Liver (tissue), 9 donors: Measurements from ENCODE around the gene IGF2BP3. TPM values are rescaled to one million over a fixed set of nuclear protein-coding genes. Genes with fewer than 3 reads are reported as not detected.

Experiments
- DNase-seq: peaks from one replicate; pipeline ENCODE4 v3.0.0-alpha.2; 2017; ENCODE audit warnings: low spot score
- H3K27ac ChIP-seq, 2 donors: one replicate each; pipeline ENCODE4 v1.7.0; 2013; ENCODE audit warnings: inconsistent platforms in 2 of 2, low read length in 2 of 2, control low read depth in 1 of 2, low read depth in 1 of 2, mild to moderate bottlenecking in 1 of 2
- H3K27me3 ChIP-seq, 4 donors: one replicate each; pipeline versions ENCODE4 v1.6.1 to v1.7.0; 2013; ENCODE audit warnings: low read length in 3 of 4, inconsistent platforms in 1 of 4, mild to moderate bottlenecking in 1 of 4, moderate library complexity in 1 of 4; ENCODE audit not compliant: control insufficient read depth in 4 of 4, insufficient read depth in 4 of 4
- H3K36me3 ChIP-seq, 4 donors: one replicate each; pipeline versions ENCODE4 v1.6.1 to v1.7.0; 2013; ENCODE audit warnings: low read length in 3 of 4, mild to moderate bottlenecking in 3 of 4, low read depth in 1 of 4, moderate library complexity in 1 of 4; ENCODE audit not compliant: control insufficient read depth in 4 of 4, insufficient read depth in 3 of 4
- H3K4me1 ChIP-seq, 4 donors: one replicate each; pipeline versions ENCODE4 v1.6.1 to v1.7.0; 2013; ENCODE audit warnings: low read length in 3 of 4, mild to moderate bottlenecking in 3 of 4, moderate library complexity in 1 of 4; ENCODE audit not compliant: control insufficient read depth in 4 of 4, insufficient read depth in 4 of 4
- H3K4me3 ChIP-seq, 3 donors: one replicate each; pipeline versions ENCODE4 v1.6.1 to v1.7.0; 2013; ENCODE audit warnings: low read length in 3 of 3, control low read depth in 1 of 3, low read depth in 1 of 3, mild to moderate bottlenecking in 1 of 3
- H3K9ac ChIP-seq, 2 donors: one replicate each; pipeline ENCODE4 v1.7.0; 2013; ENCODE audit warnings: low read length in 2 of 2, mild to moderate bottlenecking in 2 of 2, moderate library complexity in 2 of 2, control low read depth in 1 of 2, low read depth in 1 of 2
- H3K9me3 ChIP-seq, 4 donors: one replicate each; pipeline versions ENCODE4 v1.6.1 to v1.7.0; 2013; ENCODE audit warnings: low read length in 3 of 4; ENCODE audit not compliant: control insufficient read depth in 4 of 4
- ATF3 ChIP-seq: IDR thresholded peaks from 2 replicates; pipeline ENCODE4 v1.6.1; 2016; ENCODE audit warnings: antibody characterized with exemption
- EGR1 ChIP-seq, 2 donors: IDR thresholded peaks; 2 replicates each; pipeline ENCODE4 v1.6.1; 2016 to 2018; ENCODE audit warnings: antibody characterized with exemption in 2 of 2, low read depth in 2 of 2
- FOXA1 ChIP-seq: IDR thresholded peaks from 2 replicates; pipeline ENCODE4 v1.6.1; 2016; ENCODE audit warnings: antibody characterized with exemption
- FOXA2 ChIP-seq: IDR thresholded peaks from 2 replicates; pipeline ENCODE4 v1.6.1; 2016; ENCODE audit warnings: antibody characterized with exemption
- GABPA ChIP-seq, 2 donors: IDR thresholded peaks in 1 of 2; conservative IDR thresholded peaks in 1 of 2; 2 replicates each; pipeline ENCODE4 v1.6.1; 2016; ENCODE audit warnings: antibody characterized with exemption in 2 of 2, mild to moderate bottlenecking in 1 of 2, moderate library complexity in 1 of 2
- HNF4A ChIP-seq, 2 donors: conservative IDR thresholded peaks; 2 replicates each; pipeline ENCODE4 v1.6.1; 2016; ENCODE audit warnings: antibody characterized with exemption in 2 of 2, mild to moderate bottlenecking in 2 of 2
- HNF4G ChIP-seq: IDR thresholded peaks from 2 replicates; pipeline ENCODE4 v1.6.1; 2016; ENCODE audit warnings: antibody characterized with exemption
- NR2F2 ChIP-seq: IDR thresholded peaks from 2 replicates; pipeline ENCODE4 v1.6.1; 2016; ENCODE audit warnings: antibody characterized with exemption
- RAD21 ChIP-seq, 2 donors: IDR thresholded peaks; 2 replicates each; pipeline ENCODE4 v1.6.1; 2016; ENCODE audit warnings: antibody characterized with exemption in 2 of 2, mild to moderate bottlenecking in 2 of 2
- REST ChIP-seq: IDR thresholded peaks from 2 replicates; pipeline ENCODE4 v1.6.1; 2016; ENCODE audit warnings: antibody characterized with exemption, mild to moderate bottlenecking
- RXRA ChIP-seq, 2 donors: IDR thresholded peaks; 2 replicates each; pipeline ENCODE4 v1.6.1; 2017 to 2018; ENCODE audit warnings: antibody characterized with exemption in 2 of 2, mild to moderate bottlenecking in 1 of 2
- SP1 ChIP-seq: IDR thresholded peaks from 2 replicates; pipeline ENCODE4 v1.6.1; 2018; ENCODE audit warnings: antibody characterized with exemption, mild to moderate bottlenecking
- TAF1 ChIP-seq: conservative IDR thresholded peaks from 2 replicates; pipeline ENCODE4 v1.6.1; 2016; ENCODE audit warnings: antibody characterized with exemption, mild to moderate bottlenecking
- YY1 ChIP-seq: IDR thresholded peaks from 2 replicates; pipeline ENCODE4 v1.6.1; 2016; ENCODE audit warnings: antibody characterized with exemption, mild to moderate bottlenecking
- ZBTB33 ChIP-seq: IDR thresholded peaks from 2 replicates; pipeline ENCODE4 v1.6.1; 2016; ENCODE audit warnings: antibody characterized with exemption
- WGBS: extraction: QIAGEN DNeasy Blood & Tissue Kit; methylation state at CpG from one replicate; pipeline ENCODE4 v1.1.7; 2013; 5-methylcytosine and 5-hydroxymethylcytosine counted together
- polyA plus RNA-seq, 2 donors: library from polyadenylated mRNA; stranded (reverse) in 1 of 2; unstranded in 1 of 2; fragments of 200-250 nt in 1 of 2; fragments of >200 nt in 1 of 2; fragmentation: Nextera tagmentation in 1 of 2; extraction: Ambion mirVana in 1 of 2; gene quantifications; one replicate each; pipeline versions ENCODE4 v1.2.1 to v1.2.3, GENCODE V29; 2013 to 2015
- total RNA-seq, 2 donors: library from RNA; depleted of rRNA; stranded (reverse); fragments of >200 nt; gene quantifications; one replicate each; pipeline ENCODE4 v1.2.3, GENCODE V29; 2014
- TF ChIP-seq, protein P1 (sequence below): IDR thresholded peaks from 2 replicates; pipeline ENCODE4 v1.6.1; 2016; ENCODE audit warnings: antibody characterized with exemption
- TF ChIP-seq, protein P2 (sequence below): fragments of 150-350 bp; IDR thresholded peaks from 2 replicates; pipeline ENCODE4 v1.5.1; 2017; ENCODE audit warnings: improper control_type of control experiment, low read depth, low read length; ENCODE audit not compliant: missing input control
- donor health status: healthy.
- donor health status: healthy.
- donor health status: healthy.
- donor health status: healthy.
- donor health status: healthy.

The IGF2BP3 gene
- total and polyA plus RNA-seq, 4 donors, result 0.17 to 28.4 (median 0.23) TPM; not detected in 1

DNA sequence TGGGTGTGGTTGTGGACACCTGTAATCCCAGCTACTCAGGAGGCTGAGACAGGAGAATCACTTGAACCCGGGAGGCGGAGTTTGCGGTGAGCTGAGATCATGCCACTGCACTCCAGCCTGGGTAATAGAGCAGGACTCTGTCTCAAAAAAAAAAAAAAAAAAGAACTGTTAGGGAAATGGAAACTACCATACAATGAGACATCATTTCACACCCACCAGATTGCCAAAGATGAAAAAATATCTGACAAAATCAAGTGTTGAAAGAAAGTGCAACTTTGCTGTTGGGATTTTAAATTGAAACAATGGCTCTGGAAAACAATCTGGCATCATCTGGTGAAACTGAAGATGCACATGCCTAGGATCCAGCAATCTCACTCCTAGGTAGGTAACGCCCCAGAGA lies 187.2 kb downstream of the IGF2BP3 start:
- H3K4me3 ChIP-seq, result no peak overlapping the region
- WGBS, result 96% methylated on average over 4 of the region's 4 CpGs
- no peaks in the 10 kb centered on the region for H3K36me3 ChIP-seq
- no peaks in the 10 kb centered on the region for H3K9me3 ChIP-seq
- no peaks in the 10 kb centered on the region for H3K27me3 ChIP-seq
- H3K4me1 ChIP-seq, result no peaks in the 10 kb centered on the region
- no peak overlapping the region for H3K27ac ChIP-seq
- no peak overlapping the region for H3K9ac ChIP-seq
- no peak for DNase-seq
- no peak for TF ChIP-seq NR2F2
- no peak for TF ChIP-seq SP1
- TF ChIP-seq REST, result no peak
- no peak for TF ChIP-seq TAF1
- no peak for TF ChIP-seq EGR1 (IDR thresholded peaks at IDR 0.05; ENCODE audit: low read depth in 2 of 2)
- no peak for TF ChIP-seq HNF4G
- TF ChIP-seq RAD21 (IDR thresholded peaks at IDR 0.05), result no peak
- no peak for TF ChIP-seq FOXA1
- TF ChIP-seq RXRA (IDR thresholded peaks at IDR 0.05), result no peak
- TF ChIP-seq, protein P1, sequence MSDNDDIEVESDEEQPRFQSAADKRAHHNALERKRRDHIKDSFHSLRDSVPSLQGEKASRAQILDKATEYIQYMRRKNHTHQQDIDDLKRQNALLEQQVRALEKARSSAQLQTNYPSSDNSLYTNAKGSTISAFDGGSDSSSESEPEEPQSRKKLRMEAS, result no peak
- TF ChIP-seq, protein P2, sequence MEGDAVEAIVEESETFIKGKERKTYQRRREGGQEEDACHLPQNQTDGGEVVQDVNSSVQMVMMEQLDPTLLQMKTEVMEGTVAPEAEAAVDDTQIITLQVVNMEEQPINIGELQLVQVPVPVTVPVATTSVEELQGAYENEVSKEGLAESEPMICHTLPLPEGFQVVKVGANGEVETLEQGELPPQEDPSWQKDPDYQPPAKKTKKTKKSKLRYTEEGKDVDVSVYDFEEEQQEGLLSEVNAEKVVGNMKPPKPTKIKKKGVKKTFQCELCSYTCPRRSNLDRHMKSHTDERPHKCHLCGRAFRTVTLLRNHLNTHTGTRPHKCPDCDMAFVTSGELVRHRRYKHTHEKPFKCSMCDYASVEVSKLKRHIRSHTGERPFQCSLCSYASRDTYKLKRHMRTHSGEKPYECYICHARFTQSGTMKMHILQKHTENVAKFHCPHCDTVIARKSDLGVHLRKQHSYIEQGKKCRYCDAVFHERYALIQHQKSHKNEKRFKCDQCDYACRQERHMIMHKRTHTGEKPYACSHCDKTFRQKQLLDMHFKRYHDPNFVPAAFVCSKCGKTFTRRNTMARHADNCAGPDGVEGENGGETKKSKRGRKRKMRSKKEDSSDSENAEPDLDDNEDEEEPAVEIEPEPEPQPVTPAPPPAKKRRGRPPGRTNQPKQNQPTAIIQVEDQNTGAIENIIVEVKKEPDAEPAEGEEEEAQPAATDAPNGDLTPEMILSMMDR, result no peak
- no peak for TF ChIP-seq ZBTB33

GRCh38 chr7:23279819-23280525 lies 190.3 kb downstream of the IGF2BP3 start:
- H3K9ac ChIP-seq, result no peak overlapping the region
- WGBS, result 95% methylated on average over 2 of the region's 2 CpGs
- TF ChIP-seq HNF4G (no peak), YY1 (no peak), EGR1 (IDR thresholded peaks at IDR 0.05; ENCODE audit: low read depth in 2 of 2) (no peak), GABPA (IDR thresholded peaks at IDR 0.05 in 1 of 2, conservative IDR thresholded peaks at IDR 0.05 in 1 of 2) (no peak), RAD21 (IDR thresholded peaks at IDR 0.05) (no peak), RXRA (IDR thresholded peaks at IDR 0.05) (no peak), SP1 (no peak), FOXA2 (no peak), NR2F2 (no peak), HNF4A (conservative IDR thresholded peaks at IDR 0.05) (no peak), ZBTB33 (no peak), REST (no peak), ATF3 (no peak)
- TF ChIP-seq, protein P1, result no peak

More at GRCh38 chr7:23279819-23280525, 190.3 kb downstream of the IGF2BP3 start:
- Histone ChIP-seq H3K4me1 (no peaks in the 10 kb centered on the region), H3K4me3 (no peak overlapping the region), H3K36me3 (no peaks in the 10 kb centered on the region), H3K27ac (no peak overlapping the region), H3K9me3 (no peaks in the 10 kb centered on the region), H3K27me3 (no peaks in the 10 kb centered on the region)
- no peak for DNase-seq
